ENCODE data around the gene WWOX.

The WWOX gene

DNA sequence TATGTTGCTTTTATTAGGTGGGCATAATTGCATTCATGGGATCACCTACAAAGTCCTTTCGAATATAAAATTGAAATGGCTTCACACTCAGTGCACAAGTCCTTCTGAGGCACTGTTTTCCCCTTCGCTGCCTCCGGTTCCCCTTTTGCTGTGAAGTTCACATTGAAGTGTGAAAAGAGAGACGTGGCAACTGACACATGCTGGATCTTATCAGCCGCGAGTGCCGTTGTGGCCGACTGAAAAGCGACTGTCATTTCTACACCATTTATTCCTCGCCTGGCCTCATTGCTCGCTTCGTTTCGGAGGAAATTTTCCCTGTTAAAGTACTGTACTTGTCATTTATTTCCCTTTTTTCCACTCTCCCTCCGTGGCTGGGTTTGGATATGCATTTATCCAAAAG lies 1077.6 kb downstream of the WWOX start:
- TF ChIP-seq, protein P1, sequence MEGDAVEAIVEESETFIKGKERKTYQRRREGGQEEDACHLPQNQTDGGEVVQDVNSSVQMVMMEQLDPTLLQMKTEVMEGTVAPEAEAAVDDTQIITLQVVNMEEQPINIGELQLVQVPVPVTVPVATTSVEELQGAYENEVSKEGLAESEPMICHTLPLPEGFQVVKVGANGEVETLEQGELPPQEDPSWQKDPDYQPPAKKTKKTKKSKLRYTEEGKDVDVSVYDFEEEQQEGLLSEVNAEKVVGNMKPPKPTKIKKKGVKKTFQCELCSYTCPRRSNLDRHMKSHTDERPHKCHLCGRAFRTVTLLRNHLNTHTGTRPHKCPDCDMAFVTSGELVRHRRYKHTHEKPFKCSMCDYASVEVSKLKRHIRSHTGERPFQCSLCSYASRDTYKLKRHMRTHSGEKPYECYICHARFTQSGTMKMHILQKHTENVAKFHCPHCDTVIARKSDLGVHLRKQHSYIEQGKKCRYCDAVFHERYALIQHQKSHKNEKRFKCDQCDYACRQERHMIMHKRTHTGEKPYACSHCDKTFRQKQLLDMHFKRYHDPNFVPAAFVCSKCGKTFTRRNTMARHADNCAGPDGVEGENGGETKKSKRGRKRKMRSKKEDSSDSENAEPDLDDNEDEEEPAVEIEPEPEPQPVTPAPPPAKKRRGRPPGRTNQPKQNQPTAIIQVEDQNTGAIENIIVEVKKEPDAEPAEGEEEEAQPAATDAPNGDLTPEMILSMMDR (IDR thresholded peaks at IDR 0.05) = no peak
- Histone ChIP-seq H3K27me3 (no peaks in the 10 kb centered on the region), H3K4me3 (ENCODE audit: low read depth in 1 of 2, low read length in 1 of 2) (no peak overlapping the region), H3K27ac (no peak overlapping the region), H3K9me3 (no peaks in the 10 kb centered on the region), H3K36me3 (no peaks in the 10 kb centered on the region), H3K4me1 (ENCODE audit: control insufficient read depth in 1 of 2, insufficient read depth in 1 of 2, low read depth in 1 of 2, low read length in 1 of 2) (no peaks in the 10 kb centered on the region)

DNA sequence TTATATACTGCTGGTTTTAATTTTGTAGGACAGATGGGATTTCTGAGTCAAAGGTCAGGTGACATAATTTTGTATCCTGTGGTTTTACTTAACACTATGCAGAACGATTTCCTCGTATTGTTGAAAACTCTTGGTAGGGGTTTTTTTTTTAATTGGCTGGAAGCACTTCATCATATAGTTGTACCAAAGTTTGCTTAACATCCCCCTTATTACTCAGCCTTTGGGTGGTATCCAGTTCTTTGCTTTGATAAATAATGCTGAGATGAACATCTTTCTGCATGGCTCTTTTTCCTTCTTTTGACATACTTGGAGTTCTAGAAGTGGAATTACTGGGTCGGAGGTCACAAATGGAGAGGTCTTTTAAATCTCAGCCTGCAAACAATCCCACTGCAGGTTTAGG lies 1082.0 kb downstream of the WWOX start:
- Histone ChIP-seq H3K9me3 (no peaks in the 10 kb centered on the region), H3K4me1 (ENCODE audit: control insufficient read depth in 1 of 2, insufficient read depth in 1 of 2, low read depth in 1 of 2, low read length in 1 of 2) (no peaks in the 10 kb centered on the region), H3K27me3 (no peaks in the 10 kb centered on the region), H3K27ac (no peak overlapping the region), H3K4me3 (ENCODE audit: low read depth in 1 of 2, low read length in 1 of 2) (no peak overlapping the region), H3K36me3 (no peaks in the 10 kb centered on the region)
- TF ChIP-seq, protein P1 (IDR thresholded peaks at IDR 0.05) = no peak

DNA sequence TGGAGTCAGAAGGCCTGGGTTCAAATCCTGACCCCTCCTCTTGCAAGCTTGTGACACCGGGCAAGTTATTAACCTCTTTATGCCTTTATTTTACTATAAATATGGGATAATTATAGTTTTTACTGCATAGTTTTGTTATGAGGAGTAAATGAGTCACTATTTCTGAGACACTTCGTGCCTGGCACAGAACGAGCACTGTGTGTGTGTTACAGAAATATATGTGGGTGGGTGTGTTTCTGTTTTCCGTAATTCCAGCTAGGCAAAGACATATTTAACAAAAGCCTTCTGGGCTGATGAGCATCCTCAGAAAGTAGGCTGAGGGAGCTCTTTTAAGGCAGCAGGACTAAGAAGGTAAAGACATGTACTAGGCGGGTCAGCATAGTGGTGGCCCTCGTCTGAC lies 1083.2 kb downstream of the WWOX start:
- Histone ChIP-seq H3K27ac (no peak overlapping the region), H3K4me3 (ENCODE audit: low read depth in 1 of 2, low read length in 1 of 2) (no peak overlapping the region), H3K4me1 (ENCODE audit: control insufficient read depth in 1 of 2, insufficient read depth in 1 of 2, low read depth in 1 of 2, low read length in 1 of 2) (no peaks in the 10 kb centered on the region), H3K36me3 (no peaks in the 10 kb centered on the region), H3K9me3 (no peaks in the 10 kb centered on the region), H3K27me3 (no peaks in the 10 kb centered on the region)
- TF ChIP-seq, protein P1 (IDR thresholded peaks at IDR 0.05) = no peak

DNA sequence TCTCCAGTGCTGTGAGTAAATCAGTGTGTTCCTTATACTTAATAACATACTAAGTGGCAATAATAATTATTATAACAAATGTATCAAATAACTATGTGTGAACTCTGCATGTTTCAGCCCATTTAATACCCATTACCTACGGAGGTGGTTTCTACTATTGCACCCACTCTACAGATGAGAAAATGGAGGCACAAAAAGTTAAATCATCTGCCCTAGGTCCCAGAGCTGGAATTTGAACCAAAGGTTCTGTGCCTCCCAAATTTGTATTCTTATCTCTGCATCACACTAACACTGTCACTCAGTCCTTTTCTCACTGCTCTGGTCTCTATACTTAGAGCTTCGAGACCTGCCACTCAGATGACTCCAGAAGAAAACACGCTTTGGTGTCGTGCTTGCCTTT lies 1084.1 kb downstream of the WWOX start:
- H3K27ac ChIP-seq = no peak overlapping the region
- TF ChIP-seq, protein P1 (IDR thresholded peaks at IDR 0.05) = no peak
- H3K4me1 ChIP-seq (ENCODE audit: control insufficient read depth in 1 of 2, insufficient read depth in 1 of 2, low read depth in 1 of 2, low read length in 1 of 2) = no peaks in the 10 kb centered on the region
- H3K27me3 ChIP-seq = no peaks in the 10 kb centered on the region
- H3K4me3 ChIP-seq (ENCODE audit: low read depth in 1 of 2, low read length in 1 of 2) = no peak overlapping the region
- H3K9me3 ChIP-seq = no peaks in the 10 kb centered on the region
- no peaks in the 10 kb centered on the region for H3K36me3 ChIP-seq

DNA sequence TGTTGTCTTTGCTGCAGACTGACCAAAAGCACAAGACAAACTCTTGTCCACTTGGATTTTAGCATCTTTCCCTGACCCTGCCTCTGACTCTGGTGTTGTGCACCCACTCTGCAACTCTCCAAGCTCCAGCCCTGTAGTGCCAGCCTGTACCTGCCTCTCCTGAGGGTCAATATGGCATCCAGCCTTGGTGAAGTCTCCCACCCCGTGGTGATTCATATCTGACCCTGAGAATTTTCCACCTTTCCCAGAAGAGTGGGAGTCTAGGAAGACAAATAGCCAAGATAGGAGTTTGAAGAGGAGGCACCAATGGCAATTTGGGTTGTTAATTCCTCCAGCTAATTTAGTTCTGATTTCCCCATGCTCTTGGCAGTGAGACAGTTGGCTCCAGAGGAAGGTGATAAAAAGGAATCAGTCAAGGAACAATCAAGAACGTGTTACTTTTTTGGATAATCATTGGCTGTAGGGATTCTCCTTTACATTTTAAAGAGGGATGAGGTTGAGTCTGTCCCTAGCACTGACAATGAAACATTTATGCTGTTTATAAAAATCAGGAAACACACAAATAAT lies 1085.1 kb downstream of the WWOX start:
- H3K4me3 ChIP-seq (ENCODE audit: low read depth in 1 of 2, low read length in 1 of 2) = no peak overlapping the region
- no peaks in the 10 kb centered on the region for H3K4me1 ChIP-seq (ENCODE audit: control insufficient read depth in 1 of 2, insufficient read depth in 1 of 2, low read depth in 1 of 2, low read length in 1 of 2)
- no peaks in the 10 kb centered on the region for H3K27me3 ChIP-seq
- TF ChIP-seq, protein P1 (IDR thresholded peaks at IDR 0.05) = no peak
- no peaks in the 10 kb centered on the region for H3K9me3 ChIP-seq
- H3K36me3 ChIP-seq = no peaks in the 10 kb centered on the region
- no peak overlapping the region for H3K27ac ChIP-seq

DNA sequence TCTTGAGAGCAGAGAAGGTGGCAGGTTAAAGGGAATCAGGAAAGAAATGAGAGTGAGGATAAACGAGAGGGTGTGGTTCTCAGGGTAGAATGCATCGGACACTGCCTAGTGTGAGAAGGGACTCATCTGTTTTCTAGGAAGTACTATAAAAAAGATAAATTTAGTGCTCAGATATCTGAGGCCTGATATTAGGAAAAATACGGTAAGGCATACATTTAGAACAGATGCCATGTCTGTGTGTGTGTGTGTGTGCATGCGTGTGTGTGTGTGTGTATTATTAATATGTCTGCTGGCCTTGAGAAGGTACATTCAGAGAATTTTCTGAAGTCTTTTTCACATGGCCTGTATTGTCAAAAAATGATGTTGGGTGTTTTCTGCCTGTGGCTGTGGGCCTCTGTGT lies 1086.3 kb downstream of the WWOX start:
- H3K9me3 ChIP-seq = no peaks in the 10 kb centered on the region
- no peaks in the 10 kb centered on the region for H3K27me3 ChIP-seq
- TF ChIP-seq, protein P1 (IDR thresholded peaks at IDR 0.05) = no peak
- no peaks in the 10 kb centered on the region for H3K36me3 ChIP-seq
- no peak overlapping the region for H3K27ac ChIP-seq
- no peaks in the 10 kb centered on the region for H3K4me1 ChIP-seq (ENCODE audit: control insufficient read depth in 1 of 2, insufficient read depth in 1 of 2, low read depth in 1 of 2, low read length in 1 of 2)
- no peak overlapping the region for H3K4me3 ChIP-seq (ENCODE audit: low read depth in 1 of 2, low read length in 1 of 2)
